GM10266 (cell line): Measurements from ENCODE around the gene CDC20B.
"Not testable (repeated sequence)": the region's sequence is repeated elsewhere in the genome, so short reads cannot be mapped to it uniquely, and the experiment has no call there.

Experiments used
- DNase-seq: peaks from one replicate; pipeline ENCODE4 v3.0.0; 2012; ENCODE audit errors: extremely low spot score
- TF ChIP-seq, protein P1 (sequence below): IDR thresholded peaks from 2 replicates; pipeline ENCODE4 v1.5.1; 2012; ENCODE audit warnings: mild to moderate bottlenecking, low read depth; ENCODE audit not compliant: control insufficient read depth, insufficient read depth; ENCODE audit errors: missing control alignments

The CDC20B gene

DNA sequence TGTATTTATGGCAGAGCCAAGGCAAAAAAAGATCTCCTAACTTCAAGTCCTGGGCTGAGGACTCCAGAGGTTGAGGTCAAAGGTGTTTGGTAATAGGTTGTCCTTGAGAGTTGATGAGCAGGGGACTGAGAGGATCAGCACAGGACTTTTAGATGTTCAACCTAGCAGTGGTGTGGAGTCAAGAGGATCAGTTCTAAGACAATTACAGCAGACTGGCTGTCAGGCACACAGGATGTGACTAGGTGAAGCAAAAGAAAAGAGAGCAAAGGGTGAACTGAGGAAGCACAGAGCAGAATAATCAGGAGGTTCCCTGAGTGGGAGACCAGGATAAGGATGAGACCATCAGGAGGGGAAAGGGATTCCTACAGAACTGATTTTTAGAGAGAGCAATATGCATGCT, 59.6 kb downstream of the CDC20B start:
- TF ChIP-seq, protein P1, sequence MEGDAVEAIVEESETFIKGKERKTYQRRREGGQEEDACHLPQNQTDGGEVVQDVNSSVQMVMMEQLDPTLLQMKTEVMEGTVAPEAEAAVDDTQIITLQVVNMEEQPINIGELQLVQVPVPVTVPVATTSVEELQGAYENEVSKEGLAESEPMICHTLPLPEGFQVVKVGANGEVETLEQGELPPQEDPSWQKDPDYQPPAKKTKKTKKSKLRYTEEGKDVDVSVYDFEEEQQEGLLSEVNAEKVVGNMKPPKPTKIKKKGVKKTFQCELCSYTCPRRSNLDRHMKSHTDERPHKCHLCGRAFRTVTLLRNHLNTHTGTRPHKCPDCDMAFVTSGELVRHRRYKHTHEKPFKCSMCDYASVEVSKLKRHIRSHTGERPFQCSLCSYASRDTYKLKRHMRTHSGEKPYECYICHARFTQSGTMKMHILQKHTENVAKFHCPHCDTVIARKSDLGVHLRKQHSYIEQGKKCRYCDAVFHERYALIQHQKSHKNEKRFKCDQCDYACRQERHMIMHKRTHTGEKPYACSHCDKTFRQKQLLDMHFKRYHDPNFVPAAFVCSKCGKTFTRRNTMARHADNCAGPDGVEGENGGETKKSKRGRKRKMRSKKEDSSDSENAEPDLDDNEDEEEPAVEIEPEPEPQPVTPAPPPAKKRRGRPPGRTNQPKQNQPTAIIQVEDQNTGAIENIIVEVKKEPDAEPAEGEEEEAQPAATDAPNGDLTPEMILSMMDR = no peak
- no peak for DNase-seq

DNA sequence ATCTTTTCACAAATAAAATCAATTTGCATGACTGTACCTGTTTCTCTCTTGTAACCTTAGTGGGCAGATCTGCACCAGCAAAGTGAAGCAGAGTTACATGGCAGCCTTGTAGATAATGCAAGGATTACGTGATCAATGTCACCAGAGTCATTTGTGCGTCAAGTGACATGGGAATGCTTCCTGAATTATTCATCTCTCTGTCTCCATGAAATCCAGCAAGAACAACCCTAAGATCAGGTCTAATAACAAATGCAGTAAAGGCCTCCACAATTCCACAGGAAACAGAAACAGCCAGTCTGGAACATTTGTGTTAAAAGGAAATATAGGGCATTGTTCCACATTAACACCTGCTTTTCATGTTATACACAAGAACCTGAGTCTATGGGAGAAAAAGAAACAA, 62.8 kb downstream of the CDC20B start:
- TF ChIP-seq, protein P1 = no peak

GRCh38 chr5:55108661-55109060, 64.3 kb downstream of the CDC20B start:
- TF ChIP-seq, protein P1 = no peak
- DNase-seq = no peak

More for the DNA sequence above, 62.8 kb downstream of the CDC20B start:
- no peak for DNase-seq

DNA sequence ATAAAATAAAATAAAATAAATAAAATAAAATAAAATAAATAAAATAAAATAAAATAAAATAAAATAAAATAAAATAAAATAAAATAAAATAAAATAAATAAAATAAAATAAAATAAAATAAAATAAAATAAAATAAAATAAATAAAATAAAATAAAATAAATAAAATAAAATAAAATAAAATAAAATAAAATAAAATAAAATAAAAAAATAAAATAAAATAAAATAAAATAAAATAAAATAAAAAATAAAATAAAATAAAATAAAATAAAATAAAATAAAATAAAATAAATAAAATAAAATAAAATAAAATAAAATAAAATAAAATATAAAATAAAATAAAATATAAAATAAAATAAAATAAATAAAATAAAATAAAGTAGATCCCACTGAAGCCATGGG, 67.0 kb downstream of the CDC20B start:
- DNase-seq = not testable (repeated sequence)

DNA sequence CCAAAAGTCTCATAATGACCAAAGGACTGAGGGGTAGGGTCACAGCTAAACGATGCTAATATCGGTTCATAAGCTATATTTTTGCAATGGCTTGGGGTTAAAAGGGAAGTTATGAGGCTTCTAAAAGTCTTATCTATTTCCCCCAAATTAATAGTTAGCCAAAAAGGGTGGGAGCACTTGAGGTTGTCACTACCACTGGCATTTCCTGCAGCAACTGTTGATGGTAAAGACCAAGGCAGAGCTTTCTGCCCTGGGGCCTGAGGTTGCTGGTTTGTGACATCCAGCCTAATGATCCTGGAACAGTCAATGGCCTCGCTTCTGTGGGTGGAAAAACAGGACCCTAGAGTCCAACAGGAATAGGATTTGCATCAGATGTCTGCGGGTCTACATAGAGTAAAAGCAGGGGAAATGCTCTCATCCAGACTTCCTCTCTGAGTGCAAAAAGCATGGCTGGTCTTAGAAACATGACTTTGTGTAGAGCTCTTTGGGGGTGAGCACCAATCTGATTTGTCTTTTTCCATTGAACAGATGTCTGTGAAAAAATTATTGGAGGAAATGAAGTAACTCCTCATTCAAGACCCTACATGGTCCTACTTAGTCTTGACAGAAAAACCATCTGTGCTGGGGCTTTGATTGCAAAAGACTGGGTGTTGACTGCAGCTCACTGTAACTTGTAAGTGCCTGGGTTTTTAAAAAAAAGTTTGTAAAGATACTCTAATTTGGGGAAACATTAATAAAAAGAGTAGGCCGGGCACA, 67.9 kb downstream of the CDC20B start:
- DNase-seq = no peak
- TF ChIP-seq, protein P1 = no peak

- TF ChIP-seq, protein P1 = no peak
- no peak for DNase-seq
Observed at GRCh38 chr5:55104036-55104772, 68.8 kb downstream of the CDC20B start.

GRCh38 chr5:55102348-55102747, 70.6 kb downstream of the CDC20B start, which contains the start of gene GZMA:
GZMA (plus strand) TSS chr5:55102646; CDS start chr5:55102683, 37 bp downstream.
- DNase-seq = no peak
- TF ChIP-seq, protein P1 = no peak
